HCT116 (cell line): ENCODE results near the gene GDAP2.

Source experiments
- ATF3 ChIP-seq: IDR thresholded peaks from 2 replicates; pipeline ENCODE4 v1.6.1; 2012
- EZH2 ChIP-seq: fragments of 200-600 bp; sonication (generic); IDR thresholded peaks from 2 replicates; pipeline ENCODE4 v1.6.1; 2017; ENCODE audit warnings: antibody characterized with exemption, mixed run types
- EZH2phosphoT487 ChIP-seq: fragments of 200-600 bp; IDR thresholded peaks from 2 replicates; pipeline ENCODE4 v1.6.1; 2018; ENCODE audit warnings: antibody characterized with exemption, borderline replicate concordance
- JUND ChIP-seq: IDR thresholded peaks from 2 replicates; pipeline ENCODE4 v1.6.1; 2012
- POLR2A ChIP-seq: IDR thresholded peaks from 2 replicates; pipeline ENCODE4 v1.7.0; 2011; ENCODE audit warnings: borderline replicate concordance; ENCODE audit not compliant: insufficient read depth, insufficient read length; ENCODE audit errors: extremely low read depth
- POLR2AphosphoS5 ChIP-seq: IDR thresholded peaks from 2 replicates; pipeline ENCODE4 v1.6.1; 2011; ENCODE audit warnings: mild to moderate bottlenecking, low read depth, low read length, moderate library complexity
- RAD21 ChIP-seq: IDR thresholded peaks from 2 replicates; pipeline ENCODE4 v1.6.1; 2012; ENCODE audit warnings: low read depth, mild to moderate bottlenecking
- SIN3A ChIP-seq: IDR thresholded peaks from 2 replicates; pipeline ENCODE4 v1.6.1; 2012; ENCODE audit warnings: low read depth
- YY1 ChIP-seq: IDR thresholded peaks from 2 replicates; pipeline ENCODE4 v1.6.1; 2011; ENCODE audit warnings: low read length, low read depth, moderate library complexity, mild to moderate bottlenecking; ENCODE audit not compliant: insufficient replicate concordance; ENCODE audit errors: extremely low read depth
- ZNF274 ChIP-seq: fragments of 200-500 bp; sonication (Bioruptor generic); IDR thresholded peaks from 2 replicates; pipeline ENCODE4 v1.6.1; 2014; ENCODE audit warnings: mild to moderate bottlenecking, low read depth, low read length, inconsistent platforms
- TF ChIP-seq, protein P1 (sequence below), 3 experiments: fragments of 200-600 bp in 1 of 3; sonication (generic) in 1 of 3; IDR thresholded peaks in 2 of 3; conservative IDR thresholded peaks in 1 of 3; 2 replicates each; pipeline ENCODE4 v1.5.1; 2012 to 2017; ENCODE audit warnings: low read depth in 2 of 3, low read length in 2 of 3, antibody characterized with exemption in 1 of 3, borderline replicate concordance in 1 of 3, control low read depth in 1 of 3, mild to moderate bottlenecking in 1 of 3, mixed read lengths in 1 of 3, mixed run types in 1 of 3, moderate library complexity in 1 of 3; ENCODE audit not compliant: insufficient read depth in 1 of 3
- TF ChIP-seq, protein P2 (sequence below): IDR thresholded peaks from 2 replicates; pipeline ENCODE4 v1.6.1; 2012; ENCODE audit warnings: low read depth
- TF ChIP-seq, protein P3 (sequence below): IDR thresholded peaks from 2 replicates; pipeline ENCODE4 v1.6.1; 2012

GRCh38 chr1:117821382-117821755 lies 108.1 kb downstream of the GDAP2 start:
- TF ChIP-seq, protein P1, sequence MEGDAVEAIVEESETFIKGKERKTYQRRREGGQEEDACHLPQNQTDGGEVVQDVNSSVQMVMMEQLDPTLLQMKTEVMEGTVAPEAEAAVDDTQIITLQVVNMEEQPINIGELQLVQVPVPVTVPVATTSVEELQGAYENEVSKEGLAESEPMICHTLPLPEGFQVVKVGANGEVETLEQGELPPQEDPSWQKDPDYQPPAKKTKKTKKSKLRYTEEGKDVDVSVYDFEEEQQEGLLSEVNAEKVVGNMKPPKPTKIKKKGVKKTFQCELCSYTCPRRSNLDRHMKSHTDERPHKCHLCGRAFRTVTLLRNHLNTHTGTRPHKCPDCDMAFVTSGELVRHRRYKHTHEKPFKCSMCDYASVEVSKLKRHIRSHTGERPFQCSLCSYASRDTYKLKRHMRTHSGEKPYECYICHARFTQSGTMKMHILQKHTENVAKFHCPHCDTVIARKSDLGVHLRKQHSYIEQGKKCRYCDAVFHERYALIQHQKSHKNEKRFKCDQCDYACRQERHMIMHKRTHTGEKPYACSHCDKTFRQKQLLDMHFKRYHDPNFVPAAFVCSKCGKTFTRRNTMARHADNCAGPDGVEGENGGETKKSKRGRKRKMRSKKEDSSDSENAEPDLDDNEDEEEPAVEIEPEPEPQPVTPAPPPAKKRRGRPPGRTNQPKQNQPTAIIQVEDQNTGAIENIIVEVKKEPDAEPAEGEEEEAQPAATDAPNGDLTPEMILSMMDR (IDR thresholded peaks at IDR 0.05 in 2 of 3, conservative IDR thresholded peaks at IDR 0.05 in 1 of 3; ENCODE audit: borderline replicate concordance in 1 of 3, insufficient read depth in 1 of 3, low read depth in 2 of 3, low read length in 2 of 3): no peak
- no peak for TF ChIP-seq JUND
- TF ChIP-seq POLR2AphosphoS5: no peak
- TF ChIP-seq YY1: no peak
- TF ChIP-seq, protein P2, sequence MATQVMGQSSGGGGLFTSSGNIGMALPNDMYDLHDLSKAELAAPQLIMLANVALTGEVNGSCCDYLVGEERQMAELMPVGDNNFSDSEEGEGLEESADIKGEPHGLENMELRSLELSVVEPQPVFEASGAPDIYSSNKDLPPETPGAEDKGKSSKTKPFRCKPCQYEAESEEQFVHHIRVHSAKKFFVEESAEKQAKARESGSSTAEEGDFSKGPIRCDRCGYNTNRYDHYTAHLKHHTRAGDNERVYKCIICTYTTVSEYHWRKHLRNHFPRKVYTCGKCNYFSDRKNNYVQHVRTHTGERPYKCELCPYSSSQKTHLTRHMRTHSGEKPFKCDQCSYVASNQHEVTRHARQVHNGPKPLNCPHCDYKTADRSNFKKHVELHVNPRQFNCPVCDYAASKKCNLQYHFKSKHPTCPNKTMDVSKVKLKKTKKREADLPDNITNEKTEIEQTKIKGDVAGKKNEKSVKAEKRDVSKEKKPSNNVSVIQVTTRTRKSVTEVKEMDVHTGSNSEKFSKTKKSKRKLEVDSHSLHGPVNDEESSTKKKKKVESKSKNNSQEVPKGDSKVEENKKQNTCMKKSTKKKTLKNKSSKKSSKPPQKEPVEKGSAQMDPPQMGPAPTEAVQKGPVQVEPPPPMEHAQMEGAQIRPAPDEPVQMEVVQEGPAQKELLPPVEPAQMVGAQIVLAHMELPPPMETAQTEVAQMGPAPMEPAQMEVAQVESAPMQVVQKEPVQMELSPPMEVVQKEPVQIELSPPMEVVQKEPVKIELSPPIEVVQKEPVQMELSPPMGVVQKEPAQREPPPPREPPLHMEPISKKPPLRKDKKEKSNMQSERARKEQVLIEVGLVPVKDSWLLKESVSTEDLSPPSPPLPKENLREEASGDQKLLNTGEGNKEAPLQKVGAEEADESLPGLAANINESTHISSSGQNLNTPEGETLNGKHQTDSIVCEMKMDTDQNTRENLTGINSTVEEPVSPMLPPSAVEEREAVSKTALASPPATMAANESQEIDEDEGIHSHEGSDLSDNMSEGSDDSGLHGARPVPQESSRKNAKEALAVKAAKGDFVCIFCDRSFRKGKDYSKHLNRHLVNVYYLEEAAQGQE: no peak
- no peak for TF ChIP-seq EZH2
- no peak for TF ChIP-seq SIN3A
- TF ChIP-seq POLR2A: no peak
- TF ChIP-seq EZH2phosphoT487: no peak
- TF ChIP-seq, protein P3, sequence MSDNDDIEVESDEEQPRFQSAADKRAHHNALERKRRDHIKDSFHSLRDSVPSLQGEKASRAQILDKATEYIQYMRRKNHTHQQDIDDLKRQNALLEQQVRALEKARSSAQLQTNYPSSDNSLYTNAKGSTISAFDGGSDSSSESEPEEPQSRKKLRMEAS: no peak
- no peak for TF ChIP-seq RAD21
- TF ChIP-seq ZNF274: no peak
- TF ChIP-seq ATF3: no peak
